Measurements from ENCODE around the gene PLXNA4. TPM values are rescaled to one million over a fixed set of nuclear protein-coding genes. Genes with fewer than 3 reads are reported as not detected.

The PLXNA4 gene
- total RNA-seq, 1 donor from 2014 or later, result 5.2 TPM

GRCh38 chr7:132418840-132419239, 157.4 kb downstream of the PLXNA4 start:
- no peak overlapping the region for H3K27ac Mint-ChIP-seq
- TF ChIP-seq CTCF (IDR thresholded peaks at IDR 0.05; ENCODE audit: unreplicated experiment), result no peak
- H3K4me1 Mint-ChIP-seq, result peaks cover 19% of the 10 kb centered on the region
- DNase-seq (ENCODE audit: low spot score in 2 of 2, unreplicated experiment in 2 of 2), result no peak
- peaks cover 42% of the 10 kb centered on the region for H3K27me3 Mint-ChIP-seq (ENCODE audit: low read depth)
- no peaks in the 10 kb centered on the region for H3K36me3 Mint-ChIP-seq
- H3K9me3 Mint-ChIP-seq, result peaks cover 5% of the 10 kb centered on the region
- H3K4me3 Mint-ChIP-seq, result no peak overlapping the region

- H3K27ac Mint-ChIP-seq, result peak overlapping the region; percentile 85
- H3K9me3 Mint-ChIP-seq, result peaks cover 5% of the 10 kb centered on the region
- peaks cover 19% of the 10 kb centered on the region for H3K4me1 Mint-ChIP-seq
- H3K27me3 Mint-ChIP-seq (ENCODE audit: low read depth), result peaks cover 45% of the 10 kb centered on the region
- TF ChIP-seq CTCF (IDR thresholded peaks at IDR 0.05; ENCODE audit: unreplicated experiment), result no peak
- no peaks in the 10 kb centered on the region for H3K36me3 Mint-ChIP-seq
- no peak overlapping the region for H3K4me3 Mint-ChIP-seq
- no peak for DNase-seq (ENCODE audit: low spot score in 2 of 2, unreplicated experiment in 2 of 2)
These were observed 159.0 kb downstream of the PLXNA4 start for GRCh38 chr7:132417103-132417906.

GRCh38 chr7:132416395-132416794, 159.9 kb downstream of the PLXNA4 start:
- Mint-ChIP-seq H3K4me3 (no peak overlapping the region), H3K4me1 (peaks cover 19% of the 10 kb centered on the region), H3K27ac (no peak overlapping the region), H3K36me3 (no peaks in the 10 kb centered on the region), H3K27me3 (ENCODE audit: low read depth) (peaks cover 44% of the 10 kb centered on the region), H3K9me3 (peaks cover 5% of the 10 kb centered on the region)
- TF ChIP-seq CTCF (IDR thresholded peaks at IDR 0.05; ENCODE audit: unreplicated experiment), result no peak
- DNase-seq (ENCODE audit: low spot score in 2 of 2, unreplicated experiment in 2 of 2), result no peak

- no peak overlapping the region for H3K4me3 Mint-ChIP-seq
- no peaks in the 10 kb centered on the region for H3K36me3 Mint-ChIP-seq
- H3K4me1 Mint-ChIP-seq, result peaks cover 23% of the 10 kb centered on the region
- no peaks in the 10 kb centered on the region for H3K9me3 Mint-ChIP-seq
- TF ChIP-seq CTCF (IDR thresholded peaks at IDR 0.05; ENCODE audit: unreplicated experiment), result no peak
- H3K27ac Mint-ChIP-seq, result no peak overlapping the region
- peaks cover 45% of the 10 kb centered on the region for H3K27me3 Mint-ChIP-seq (ENCODE audit: low read depth)
- no peak for DNase-seq (ENCODE audit: low spot score in 2 of 2, unreplicated experiment in 2 of 2)
These were observed 161.0 kb downstream of the PLXNA4 start for GRCh38 chr7:132415259-132415658.

GRCh38 chr7:132414857-132415256, 161.4 kb downstream of the PLXNA4 start:
- Mint-ChIP-seq H3K27me3 (ENCODE audit: low read depth) (peaks cover 43% of the 10 kb centered on the region), H3K4me1 (peaks cover 25% of the 10 kb centered on the region), H3K36me3 (no peaks in the 10 kb centered on the region), H3K27ac (no peak overlapping the region), H3K9me3 (no peaks in the 10 kb centered on the region), H3K4me3 (no peak overlapping the region)
- no peak for DNase-seq (ENCODE audit: low spot score in 2 of 2, unreplicated experiment in 2 of 2)
- TF ChIP-seq CTCF (IDR thresholded peaks at IDR 0.05; ENCODE audit: unreplicated experiment), result no peak
